ENCODE results near the gene RAB1B. TPM values are rescaled to one million over a fixed set of nuclear protein-coding genes. Genes with fewer than 3 reads are reported as not detected.

Gene RAB1B
- total RNA-seq, 1 donor from 2014 or later, result 115 TPM

- Mint-ChIP-seq H3K9me3 (no peaks in the 10 kb centered on the region), H3K4me1 (peaks cover 29% of the 10 kb centered on the region), H3K27me3 (no peaks in the 10 kb centered on the region), H3K4me3 (no peak overlapping the region), H3K36me3 (ENCODE audit: low read depth) (no peaks in the 10 kb centered on the region), H3K27ac (no peak overlapping the region)
- ATAC-seq (ENCODE audit: low read depth), result no peak
- CTCF ChIA-PET, result interaction anchor here (1.3 kb wide), 1 partner anchor 11 kb away, joined by 3 read pairs; no protein-coding TSS in a partner anchor
- intact Hi-C loops (cut with micrococcal nuclease), result no loop called here
- DNase-seq, result no peak
- no peak for TF ChIP-seq CTCF (IDR thresholded peaks at IDR 0.05)
- POLR2A ChIA-PET, result no interaction called here
Measured at GRCh38 chr11:66322732-66323427, 54.4 kb downstream of the RAB1B start.

GRCh38 chr11:66323684-66324083 lies 55.2 kb downstream of the RAB1B start:
- intact Hi-C loops (cut with micrococcal nuclease), result no loop called here
- no peak overlapping the region for H3K27ac Mint-ChIP-seq
- no peak for TF ChIP-seq CTCF (IDR thresholded peaks at IDR 0.05)
- peaks cover 28% of the 10 kb centered on the region for H3K4me1 Mint-ChIP-seq
- H3K9me3 Mint-ChIP-seq, result no peaks in the 10 kb centered on the region
- ChIA-PET POLR2A (interaction anchor here (1.9 kb wide), 1 partner anchor 11 kb away, joined by 12 read pairs; no protein-coding TSS in a partner anchor), CTCF (no interaction called here)
- no peak for ATAC-seq (ENCODE audit: low read depth)
- DNase-seq, result no peak
- no peak overlapping the region for H3K4me3 Mint-ChIP-seq
- no peaks in the 10 kb centered on the region for H3K36me3 Mint-ChIP-seq (ENCODE audit: low read depth)
- no peaks in the 10 kb centered on the region for H3K27me3 Mint-ChIP-seq

- ChIA-PET CTCF (no interaction called here), POLR2A (interaction anchor here (1.9 kb wide), 1 partner anchor 12 kb away, joined by 12 read pairs; no protein-coding TSS in a partner anchor)
- H3K4me1 Mint-ChIP-seq, result peaks cover 25% of the 10 kb centered on the region
- H3K36me3 Mint-ChIP-seq (ENCODE audit: low read depth), result no peaks in the 10 kb centered on the region
- ATAC-seq (ENCODE audit: low read depth), result no peak
- no peak for DNase-seq
- no peak overlapping the region for H3K27ac Mint-ChIP-seq
- no peaks in the 10 kb centered on the region for H3K9me3 Mint-ChIP-seq
- TF ChIP-seq CTCF (IDR thresholded peaks at IDR 0.05), result no peak
- intact Hi-C loops (cut with micrococcal nuclease), result no loop called here
- no peak overlapping the region for H3K4me3 Mint-ChIP-seq
- H3K27me3 Mint-ChIP-seq, result no peaks in the 10 kb centered on the region
Measured at GRCh38 chr11:66324664-66325063, 56.2 kb downstream of the RAB1B start.

GRCh38 chr11:66325263-66325671 lies 56.8 kb downstream of the RAB1B start:
- POLR2A ChIA-PET, result interaction anchor here (1.9 kb wide), 1 partner anchor 13 kb away, joined by 12 read pairs; no protein-coding TSS in a partner anchor
- intact Hi-C loops (cut with micrococcal nuclease), result no loop called here
- no peaks in the 10 kb centered on the region for H3K36me3 Mint-ChIP-seq (ENCODE audit: low read depth)
- H3K4me3 Mint-ChIP-seq, result no peak overlapping the region
- no peak for TF ChIP-seq CTCF (IDR thresholded peaks at IDR 0.05)
- ATAC-seq (ENCODE audit: low read depth), result no peak
- CTCF ChIA-PET, result interaction anchor here (2.7 kb wide), 1 partner anchor 13 kb away, joined by 12 read pairs; no protein-coding TSS in a partner anchor
- DNase-seq, result no peak
- H3K27ac Mint-ChIP-seq, result no peak overlapping the region
- peaks cover 22% of the 10 kb centered on the region for H3K4me1 Mint-ChIP-seq
- no peaks in the 10 kb centered on the region for H3K9me3 Mint-ChIP-seq
- H3K27me3 Mint-ChIP-seq, result no peaks in the 10 kb centered on the region

GRCh38 chr11:66326261-66327111 lies 58.0 kb downstream of the RAB1B start:
- no peak for DNase-seq
- Mint-ChIP-seq H3K9me3 (no peaks in the 10 kb centered on the region), H3K27me3 (no peaks in the 10 kb centered on the region), H3K36me3 (ENCODE audit: low read depth) (no peaks in the 10 kb centered on the region), H3K27ac (no peak overlapping the region), H3K4me1 (peaks cover 22% of the 10 kb centered on the region), H3K4me3 (no peak overlapping the region)
- intact Hi-C loops (cut with micrococcal nuclease), result no loop called here
- POLR2A ChIA-PET, result interaction anchor here (1.3 to 1.4 kb wide), 2 partner anchors 8 to 14 kb away, joined by 6 to 10 read pairs; no protein-coding TSS in a partner anchor
- CTCF ChIA-PET, result interaction anchor here (2.7 kb wide), 1 partner anchor 15 kb away, joined by 12 read pairs; no protein-coding TSS in a partner anchor
- no peak for TF ChIP-seq CTCF (IDR thresholded peaks at IDR 0.05)
- no peak for ATAC-seq (ENCODE audit: low read depth)

All from activated B cell treated with CpG ODN at 0.5 μM for 24 hours (primary cell).